Right forelimb (tissue), 1 donor: ENCODE data around the gene BTBD16.
A peak's percentile ranks its signal among the peaks of the same experiment; 100 is the strongest.

Source experiments
- DNase-seq: peaks from one replicate; pipeline ENCODE4 v3.0.0-alpha.2; 2018

The BTBD16 gene

GRCh38 chr10:122296363-122297120, 25.4 kb downstream of the BTBD16 start:
- DNase-seq, result no peak

GRCh38 chr10:122297583-122297982, 26.5 kb downstream of the BTBD16 start:
- DNase-seq, result no peak

- DNase-seq, result no peak
Observed at GRCh38 chr10:122298206-122298597, 27.1 kb downstream of the BTBD16 start.

GRCh38 chr10:122298598-122299301, 27.7 kb downstream of the BTBD16 start:
- DNase-seq, result peak; percentile 85

GRCh38 chr10:122299423-122300075, 28.5 kb downstream of the BTBD16 start:
- DNase-seq, result no peak

GRCh38 chr10:122301055-122301810, 30.1 kb downstream of the BTBD16 start:
- no peak for DNase-seq

GRCh38 chr10:122301811-122302115, 30.7 kb downstream of the BTBD16 start:
- no peak for DNase-seq

GRCh38 chr10:122302315-122302714, 31.2 kb downstream of the BTBD16 start:
- no peak for DNase-seq

- no peak for DNase-seq
Observed at GRCh38 chr10:122303271-122304053, 32.4 kb downstream of the BTBD16 start.

GRCh38 chr10:122304054-122304579, 33.0 kb downstream of the BTBD16 start:
- no peak for DNase-seq

GRCh38 chr10:122306282-122306681, 35.2 kb downstream of the BTBD16 start:
- no peak for DNase-seq

GRCh38 chr10:122306744-122307143, 35.6 kb downstream of the BTBD16 start:
- no peak for DNase-seq

GRCh38 chr10:122307669-122308416, 36.7 kb downstream of the BTBD16 start:
- peak; percentile 83 for DNase-seq

- DNase-seq, result no peak
Observed at GRCh38 chr10:122308417-122309141, 37.5 kb downstream of the BTBD16 start.

- no peak for DNase-seq
Observed at GRCh38 chr10:122310311-122311050, 39.4 kb downstream of the BTBD16 start.

GRCh38 chr10:122311051-122311410, 39.9 kb downstream of the BTBD16 start:
- DNase-seq, result no peak

GRCh38 chr10:122311716-122312115, 40.6 kb downstream of the BTBD16 start:
- no peak for DNase-seq

- no peak for DNase-seq
Observed at GRCh38 chr10:122316224-122316884, 45.3 kb downstream of the BTBD16 start.

GRCh38 chr10:122321960-122322359, 50.9 kb downstream of the BTBD16 start:
- no peak for DNase-seq

GRCh38 chr10:122323189-122323588, 52.1 kb downstream of the BTBD16 start:
- DNase-seq, result no peak
